Lower lobe of right lung (tissue), 2 donors: Measurements from ENCODE around the gene MRPS15. TPM values are rescaled to one million over a fixed set of nuclear protein-coding genes. Genes with fewer than 3 reads are reported as not detected.

ENCODE experiments used
- ATAC-seq, 2 donors: fragments of 200-7000 bp; cut with Tn5 transposase; one replicate each; pipeline ENCODE4 v1.9.1; 2020 to 2022; ENCODE audit warnings: mild to moderate bottlenecking in 2 of 2, moderate library complexity in 2 of 2
- DNase-seq: peaks from one replicate; pipeline ENCODE4 v3.0.0-alpha.2; 2020
- H3K27ac ChIP-seq: fragments of 200-600 bp; one replicate; pipeline ENCODE4 v1.8.0; 2022
- H3K27me3 ChIP-seq: fragments of 200-600 bp; one replicate; pipeline ENCODE4 v1.8.0; 2022; ENCODE audit warnings: low read depth
- H3K36me3 ChIP-seq: fragments of 200-600 bp; one replicate; pipeline ENCODE4 v1.8.0; 2022; ENCODE audit warnings: mild to moderate bottlenecking
- H3K4me1 ChIP-seq: fragments of 200-600 bp; one replicate; pipeline ENCODE4 v1.8.0; 2022
- H3K4me3 ChIP-seq: fragments of 200-600 bp; one replicate; pipeline ENCODE4 v1.8.0; 2022; ENCODE audit warnings: mild to moderate bottlenecking
- H3K9me3 ChIP-seq: fragments of 200-600 bp; one replicate; pipeline ENCODE4 v1.8.0; 2022
- intact Hi-C: fragments of 100-400 bp; cut with DNase I; formaldehyde crosslinking; loops from one replicate; pipeline ENCODE4 v1.11.0; 2022
- total RNA-seq: library from RNA; stranded (reverse); fragmentation: NEBNext Ultra II Directional; extraction: Animal tissue kit (Norgen Biotek cat#: 25700); gene quantifications from one replicate; pipeline ENCODE4 v1.2.1, GENCODE V29; 2021
- TF ChIP-seq, protein P1 (sequence below): fragments of 200-600 bp; IDR thresholded peaks from one replicate; pipeline ENCODE4 v1.8.0; 2022; ENCODE audit warnings: antibody characterized with exemption, mild to moderate bottlenecking
- donor health status: DM: no; HTN: yes; CAD: no; lungs with severe emphysema.

The MRPS15 gene
- total RNA-seq, 1 donor from 2014 or later, result 59.4 TPM

DNA sequence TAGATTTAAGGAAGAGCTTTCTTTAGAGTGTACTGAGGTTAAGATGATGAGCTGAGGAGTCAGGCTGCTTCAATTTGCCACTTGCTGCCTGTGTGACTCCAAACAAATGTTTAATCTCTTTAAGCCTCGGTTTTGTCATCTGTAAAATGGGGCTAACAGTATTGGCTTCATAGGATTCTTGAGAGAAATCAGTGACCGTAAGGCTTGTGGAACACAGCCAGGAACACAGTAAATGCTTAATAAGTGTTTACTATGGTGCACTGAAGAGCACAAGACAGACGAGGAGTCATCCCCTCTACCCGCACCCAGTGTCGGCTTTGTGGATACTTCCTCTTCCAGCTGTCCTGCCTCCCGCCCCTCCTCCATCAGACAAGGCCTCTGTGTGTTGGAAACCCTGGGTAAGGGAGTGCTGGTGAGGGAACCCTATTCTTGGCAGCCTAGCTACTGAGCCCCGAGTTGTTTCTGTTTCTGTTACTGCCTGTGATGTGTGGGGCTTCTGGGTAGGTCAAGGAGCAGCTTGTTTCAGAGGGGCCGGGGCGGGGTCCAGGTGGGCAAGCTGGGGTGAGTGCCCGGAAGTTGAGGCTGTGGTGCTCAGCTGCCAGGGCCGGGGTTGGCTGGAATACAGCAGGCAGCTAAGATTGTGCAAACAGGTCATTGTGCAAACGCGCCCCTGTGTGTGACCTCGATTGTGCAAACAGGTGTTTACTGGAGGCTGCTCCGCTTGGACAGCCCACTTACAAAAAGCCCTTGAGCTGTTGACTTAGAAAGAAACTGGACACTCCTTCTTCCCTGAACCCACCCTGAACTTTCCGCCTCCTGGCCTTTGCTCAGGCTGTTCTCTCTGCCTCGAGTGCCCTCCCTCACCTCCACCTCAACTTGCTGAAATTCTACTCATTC is 22.5 kb upstream of the MRPS15 start:
- H3K27ac ChIP-seq, result peak overlapping the region; percentile 80
- H3K27me3 ChIP-seq, result no peaks in the 10 kb centered on the region
- peaks cover 34% of the 10 kb centered on the region for H3K4me1 ChIP-seq
- intact Hi-C loops, result no loop called here
- no peaks in the 10 kb centered on the region for H3K36me3 ChIP-seq
- TF ChIP-seq, protein P1, sequence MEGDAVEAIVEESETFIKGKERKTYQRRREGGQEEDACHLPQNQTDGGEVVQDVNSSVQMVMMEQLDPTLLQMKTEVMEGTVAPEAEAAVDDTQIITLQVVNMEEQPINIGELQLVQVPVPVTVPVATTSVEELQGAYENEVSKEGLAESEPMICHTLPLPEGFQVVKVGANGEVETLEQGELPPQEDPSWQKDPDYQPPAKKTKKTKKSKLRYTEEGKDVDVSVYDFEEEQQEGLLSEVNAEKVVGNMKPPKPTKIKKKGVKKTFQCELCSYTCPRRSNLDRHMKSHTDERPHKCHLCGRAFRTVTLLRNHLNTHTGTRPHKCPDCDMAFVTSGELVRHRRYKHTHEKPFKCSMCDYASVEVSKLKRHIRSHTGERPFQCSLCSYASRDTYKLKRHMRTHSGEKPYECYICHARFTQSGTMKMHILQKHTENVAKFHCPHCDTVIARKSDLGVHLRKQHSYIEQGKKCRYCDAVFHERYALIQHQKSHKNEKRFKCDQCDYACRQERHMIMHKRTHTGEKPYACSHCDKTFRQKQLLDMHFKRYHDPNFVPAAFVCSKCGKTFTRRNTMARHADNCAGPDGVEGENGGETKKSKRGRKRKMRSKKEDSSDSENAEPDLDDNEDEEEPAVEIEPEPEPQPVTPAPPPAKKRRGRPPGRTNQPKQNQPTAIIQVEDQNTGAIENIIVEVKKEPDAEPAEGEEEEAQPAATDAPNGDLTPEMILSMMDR, result no peak
- H3K4me3 ChIP-seq, result peak overlapping the region; percentile 3
- DNase-seq (peak; percentile 93), ATAC-seq (peak; percentile 90 to 92)
- H3K9me3 ChIP-seq, result no peaks in the 10 kb centered on the region

DNA sequence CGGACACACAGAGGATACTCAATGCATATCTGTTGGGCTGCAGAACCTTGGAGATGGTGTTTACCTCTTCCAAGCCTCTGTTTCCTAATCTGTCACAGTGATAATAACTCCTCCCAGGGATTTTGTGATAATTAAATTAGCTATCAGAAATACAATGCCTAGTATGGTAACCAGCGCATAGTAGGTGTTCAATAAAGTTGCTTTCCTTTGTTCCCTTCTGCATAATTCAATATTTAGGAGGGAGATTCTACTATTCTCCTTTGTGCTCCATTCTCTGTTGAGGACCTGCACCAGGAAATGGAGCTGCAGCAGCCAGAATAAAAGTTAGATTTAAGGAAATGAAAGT is 21.9 kb upstream of the MRPS15 start:
- Histone ChIP-seq H3K36me3 (no peaks in the 10 kb centered on the region), H3K9me3 (no peaks in the 10 kb centered on the region), H3K4me3 (peak overlapping the region; percentile 3), H3K27me3 (no peaks in the 10 kb centered on the region), H3K27ac (peak overlapping the region; percentile 80), H3K4me1 (peaks cover 40% of the 10 kb centered on the region)
- TF ChIP-seq, protein P1, result no peak
- DNase-seq (no peak), ATAC-seq (no peak)
- intact Hi-C loops, result no loop called here

DNA sequence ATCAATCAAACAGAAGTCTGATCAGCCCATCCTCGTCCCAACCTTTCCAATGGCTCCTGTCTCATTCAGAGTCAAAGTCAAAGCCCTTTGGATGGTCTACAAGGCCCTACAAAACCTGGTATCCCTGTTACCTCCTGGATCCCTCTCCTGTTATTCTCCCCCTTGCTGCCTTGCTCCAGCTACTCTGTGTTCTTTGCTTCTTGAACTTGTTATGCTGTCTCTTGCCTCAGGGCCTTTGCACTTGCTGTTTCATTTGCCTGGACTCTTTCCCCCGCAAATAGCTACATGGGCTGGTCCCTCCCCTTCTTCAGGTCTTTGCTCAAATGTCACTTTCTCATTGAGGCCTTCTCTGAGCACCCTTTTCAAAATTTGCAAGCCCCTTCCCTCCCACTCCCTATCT is 19.9 kb upstream of the MRPS15 start:
- Histone ChIP-seq H3K9me3 (no peaks in the 10 kb centered on the region), H3K27ac (peak overlapping the region; percentile 82), H3K36me3 (no peaks in the 10 kb centered on the region), H3K27me3 (no peaks in the 10 kb centered on the region), H3K4me3 (no peak overlapping the region), H3K4me1 (peaks cover 40% of the 10 kb centered on the region)
- DNase-seq (no peak), ATAC-seq (no peak)
- TF ChIP-seq, protein P1, result no peak
- intact Hi-C loops, result no loop called here

- H3K27me3 ChIP-seq, result no peaks in the 10 kb centered on the region
- intact Hi-C loops, result no loop called here
- TF ChIP-seq, protein P1, result no peak
- H3K27ac ChIP-seq, result peak within 1 kb of the TSS; percentile 82
- peak; percentile 27 to 37 for ATAC-seq
- peak within 1 kb of the TSS; percentile 56 for H3K4me3 ChIP-seq
- H3K36me3 ChIP-seq, result no peaks in the 10 kb centered on the region
- H3K4me1 ChIP-seq, result peaks cover 40% of the 10 kb centered on the region
- no peaks in the 10 kb centered on the region for H3K9me3 ChIP-seq
- DNase-seq, result peak; percentile 76
These were observed 18.7 kb upstream of the MRPS15 start, which contains the start of gene CSF3R for GRCh38 chr1:36482724-36483388. CSF3R (minus strand) TSS chr1:36482913; CDS start chr1:36479496, 3,417 bp downstream.

GRCh38 chr1:36481771-36482723 is 17.9 kb upstream of the MRPS15 start:
- Histone ChIP-seq H3K4me1 (peaks cover 35% of the 10 kb centered on the region), H3K27ac (peak overlapping the region; percentile 82), H3K36me3 (no peaks in the 10 kb centered on the region), H3K9me3 (no peaks in the 10 kb centered on the region), H3K4me3 (peak overlapping the region; percentile 56), H3K27me3 (no peaks in the 10 kb centered on the region)
- intact Hi-C loops, result no loop called here
- ATAC-seq (peak; percentile 6 to 17), DNase-seq (no peak)
- TF ChIP-seq, protein P1, result no peak
